H1 (cell line): ENCODE measurements around the gene SMAD7. TPM values are rescaled to one million over a fixed set of nuclear protein-coding genes. Genes with fewer than 3 reads are reported as not detected.

Experiments
- CTCF ChIA-PET: fragments of 300-600 bp; sonication (Branson Sonifier 250); formaldehyde crosslinking; loops from one replicate; lab custom pipeline; 2021; ENCODE audit not compliant: partially characterized antibody; lab: Charles Lee
- POLR2A ChIA-PET: fragments of 300-600 bp; sonication (Branson Sonifier 250); formaldehyde crosslinking; loops from one replicate; lab custom pipeline; 2021; ENCODE audit warnings: inconsistent platforms; ENCODE audit not compliant: partially characterized antibody; lab: Charles Lee
- DNase-seq, 2 experiments: peaks; one replicate each; pipeline versions ENCODE4 v3.0.0 to v3.0.0-alpha.2; 2010 to 2022; ENCODE audit warnings: low spot score in 2 of 2, low read depth in 1 of 2, mixed read lengths in 1 of 2
- FAIRE-seq: peaks from 2 replicates; lab custom pipeline; 2011; peaks lifted over from hg19 to GRCh38; lab: Jason Lieb, UNC
- H2AFZ ChIP-seq: 2 replicates; pipeline ENCODE4 v1.8.1; 2012; ENCODE audit warnings: low read length, inconsistent platforms
- H2AK5ac ChIP-seq: 2 replicates; pipeline ENCODE4 v1.6.1; 2013; ENCODE audit warnings: low read depth, low read length
- H2BK120ac ChIP-seq: replicated peaks from 2 replicates; pipeline ENCODE3; 2013; ENCODE audit warnings: low read depth, low read length, inconsistent platforms
- H2BK12ac ChIP-seq: 2 replicates; pipeline ENCODE4 v1.6.1; 2013; ENCODE audit warnings: low read depth, low read length
- H2BK15ac ChIP-seq: 2 replicates; pipeline ENCODE4 v1.6.1; 2013; ENCODE audit warnings: low read length
- H2BK20ac ChIP-seq: 2 replicates; pipeline ENCODE4 v1.6.1; 2013; ENCODE audit warnings: low read length
- H2BK5ac ChIP-seq: 2 replicates; pipeline ENCODE4 v1.6.1; 2013; ENCODE audit warnings: low read depth, low read length
- H3K14ac ChIP-seq: 2 replicates; pipeline ENCODE4 v1.6.1; 2013; ENCODE audit warnings: inconsistent platforms; ENCODE audit not compliant: insufficient read length
- H3K18ac ChIP-seq: 2 replicates; pipeline ENCODE4 v1.6.1; 2013; ENCODE audit warnings: low read length; ENCODE audit errors: extremely low read depth
- H3K23ac ChIP-seq: 2 replicates; pipeline ENCODE4 v1.6.1; 2013; ENCODE audit warnings: inconsistent platforms; ENCODE audit not compliant: insufficient read length
- H3K23me2 ChIP-seq: 2 replicates; pipeline ENCODE4 v1.6.1; 2013; ENCODE audit warnings: low read depth, low read length
- H3K27ac ChIP-seq: 2 replicates; pipeline ENCODE4 v1.6.1; 2011; ENCODE audit warnings: low read depth, low read length, inconsistent platforms
- H3K27me3 ChIP-seq, 4 experiments: replicated peaks in 1 of 4; 1 replicate in 1 of 4; 2 replicates in 3 of 4; pipeline versions ENCODE4 v1.6.1 to v1.8.1; 2011 to 2013; ENCODE audit warnings: low read length in 3 of 4, mild to moderate bottlenecking in 3 of 4, inconsistent platforms in 2 of 4, mixed read lengths in 2 of 4, moderate library complexity in 1 of 4; ENCODE audit not compliant: control insufficient read depth in 3 of 4, insufficient read depth in 3 of 4; ENCODE audit errors: extremely low read depth in 1 of 4
- H3K36me3 ChIP-seq, 4 experiments: 2 replicates each; pipeline versions ENCODE4 v1.6.1 to v1.8.1; 2011 to 2013; ENCODE audit warnings: mild to moderate bottlenecking in 4 of 4, low read length in 3 of 4, moderate library complexity in 2 of 4, control low read depth in 1 of 4, inconsistent platforms in 1 of 4; ENCODE audit not compliant: insufficient read depth in 4 of 4, control insufficient read depth in 2 of 4
- H3K4ac ChIP-seq: replicated peaks from 2 replicates; pipeline ENCODE3; 2013; ENCODE audit warnings: low read length, low read depth, mixed read lengths, inconsistent platforms; ENCODE audit not compliant: insufficient read length
- H3K4me1 ChIP-seq, 4 experiments: replicated peaks in 1 of 4; 1 replicate in 1 of 4; 2 replicates in 3 of 4; pipeline versions ENCODE4 v1.6.1 to v1.8.1; 2011 to 2013; ENCODE audit warnings: low read length in 3 of 4, inconsistent platforms in 2 of 4, mixed read lengths in 1 of 4; ENCODE audit not compliant: insufficient read depth in 4 of 4, control insufficient read depth in 3 of 4
- H3K4me2 ChIP-seq, 2 experiments: 2 replicates each; pipeline versions ENCODE4 v1.6.1 to v1.8.1; 2011 to 2013; ENCODE audit warnings: low read depth in 2 of 2, low read length in 2 of 2, control low read depth in 1 of 2, inconsistent platforms in 1 of 2, mild to moderate bottlenecking in 1 of 2; ENCODE audit not compliant: insufficient read depth in 1 of 2
- H3K4me3 ChIP-seq, 4 experiments: fragments of 200-600, 300-600 bp in 1 of 4; sonication (generic), shearing (Covaris generic), sonication (Bioruptor Twin) in 1 of 4; 2 replicates each; pipeline versions ENCODE4 v1.5.1 to v1.8.1; 2011 to 2016; ENCODE audit warnings: low read length in 4 of 4, low read depth in 3 of 4, control low read depth in 2 of 4, inconsistent platforms in 2 of 4, mild to moderate bottlenecking in 2 of 4, mixed read lengths in 1 of 4, moderate library complexity in 1 of 4; ENCODE audit not compliant: insufficient read depth in 2 of 4; ENCODE audit errors: extremely low read depth in 1 of 4
- H3K56ac ChIP-seq: replicated peaks from 2 replicates; pipeline ENCODE3; 2013; ENCODE audit warnings: low read depth, mild to moderate bottlenecking, mixed read lengths, low read length, inconsistent platforms; ENCODE audit not compliant: insufficient read length
- H3K79me1 ChIP-seq: 2 replicates; pipeline ENCODE4 v1.6.1; 2013; ENCODE audit warnings: low read depth, low read length, control low read depth
- H3K79me2 ChIP-seq, 2 experiments: 2 replicates each; pipeline versions ENCODE4 v1.6.1 to v1.8.1; 2012 to 2013; ENCODE audit warnings: low read length in 2 of 2, mild to moderate bottlenecking in 2 of 2, inconsistent platforms in 1 of 2; ENCODE audit not compliant: insufficient read depth in 2 of 2, control insufficient read depth in 1 of 2
- H3K9ac ChIP-seq, 4 experiments: replicated peaks in 1 of 4; 1 replicate in 1 of 4; 2 replicates in 3 of 4; pipeline versions ENCODE4 v1.6.1 to v1.8.1; 2011 to 2013; ENCODE audit warnings: low read depth in 3 of 4, low read length in 3 of 4, control low read depth in 2 of 4, mild to moderate bottlenecking in 2 of 4, moderate library complexity in 2 of 4, inconsistent platforms in 1 of 4; ENCODE audit errors: extremely low read depth in 1 of 4
- H3K9me3 ChIP-seq, 2 experiments: 2 replicates each; pipeline versions ENCODE4 v1.6.1 to v1.8.1; 2012 to 2013; ENCODE audit warnings: mild to moderate bottlenecking in 2 of 2, moderate library complexity in 2 of 2, control low read depth in 1 of 2, inconsistent platforms in 1 of 2, low read depth in 1 of 2, low read length in 1 of 2, mixed read lengths in 1 of 2; ENCODE audit not compliant: insufficient read depth in 2 of 2
- H4K20me1 ChIP-seq, 2 experiments: replicated peaks in 1 of 2; 2 replicates each; pipeline versions ENCODE3 to v1.8.1; 2011 to 2013; ENCODE audit warnings: inconsistent platforms in 2 of 2, low read length in 2 of 2, mild to moderate bottlenecking in 1 of 2; ENCODE audit not compliant: insufficient read depth in 2 of 2, control insufficient read depth in 1 of 2
- H4K5ac ChIP-seq: 2 replicates; pipeline ENCODE4 v1.6.1; 2013; ENCODE audit warnings: low read length, low read depth, mixed read lengths, inconsistent platforms; ENCODE audit not compliant: insufficient read length
- H4K8ac ChIP-seq: 2 replicates; pipeline ENCODE4 v1.8.0; 2013; ENCODE audit warnings: mild to moderate bottlenecking, moderate library complexity, low read length, inconsistent platforms; ENCODE audit not compliant: insufficient read depth; ENCODE audit errors: extremely low read depth
- H4K91ac ChIP-seq: replicated peaks from 2 replicates; pipeline ENCODE3; 2013; ENCODE audit warnings: low read length, mixed read lengths, inconsistent platforms; ENCODE audit not compliant: insufficient read length
- ASH2L ChIP-seq: fragments of 200-600, 300-600 bp; sonication (generic); IDR thresholded peaks from one replicate; pipeline ENCODE4 v1.7.1; 2017; ENCODE audit warnings: low read length
- BACH1 ChIP-seq: IDR thresholded peaks from 2 replicates; pipeline ENCODE4 v1.6.1; 2012; ENCODE audit warnings: low read length, improper control_type of control experiment
- BCL11A ChIP-seq, 2 experiments: IDR thresholded peaks; one replicate each; pipeline ENCODE4 v1.6.1; 2011; ENCODE audit warnings: low read depth in 2 of 2, low read length in 2 of 2, mild to moderate bottlenecking in 2 of 2
- BRCA1 ChIP-seq: IDR thresholded peaks from 2 replicates; pipeline ENCODE4 v1.6.1; 2012; ENCODE audit warnings: low read depth, low read length, improper control_type of control experiment
- CBX5 ChIP-seq: fragments of 300-800, 300-1000 bp; sonication (generic); IDR thresholded peaks from 2 replicates; pipeline ENCODE4 v1.7.1; 2016; ENCODE audit warnings: antibody characterized with exemption, low read length, low read depth
- CBX8 ChIP-seq: fragments of 300-800, 300-1000 bp; sonication (generic); IDR thresholded peaks from 2 replicates; pipeline ENCODE4 v1.7.1; 2016; ENCODE audit warnings: low read depth, low read length, borderline replicate concordance
- CHD1 ChIP-seq: IDR thresholded peaks from 2 replicates; pipeline ENCODE4 v1.6.1; 2012; ENCODE audit warnings: low read depth, low read length, improper control_type of control experiment
- EZH2 ChIP-seq: fragments of 200-600 bp; sonication (generic); IDR thresholded peaks from 2 replicates; pipeline ENCODE4 v1.7.1; 2012; ENCODE audit warnings: low read depth, mild to moderate bottlenecking, moderate library complexity, low read length, inconsistent platforms; ENCODE audit not compliant: severe bottlenecking
- HDAC6 ChIP-seq: IDR thresholded peaks from one replicate; pipeline ENCODE4 v1.7.1; 2012; ENCODE audit warnings: low read depth, mild to moderate bottlenecking, inconsistent platforms, low read length, moderate library complexity
- RAD21 ChIP-seq, 2 experiments: IDR thresholded peaks in 1 of 2; conservative IDR thresholded peaks in 1 of 2; 2 replicates each; pipeline ENCODE4 v1.6.1; 2011; ENCODE audit warnings: low read depth in 2 of 2, low read length in 2 of 2, improper control_type of control experiment in 1 of 2, inconsistent platforms in 1 of 2, mild to moderate bottlenecking in 1 of 2, moderate library complexity in 1 of 2
- SIN3A ChIP-seq, 2 experiments: IDR thresholded peaks in 1 of 2; conservative IDR thresholded peaks in 1 of 2; 2 replicates each; pipeline ENCODE4 v1.6.1; 2011 to 2012; ENCODE audit warnings: low read length in 2 of 2, improper control_type of control experiment in 1 of 2, low read depth in 1 of 2, mild to moderate bottlenecking in 1 of 2
- SP1 ChIP-seq: IDR thresholded peaks from 2 replicates; pipeline ENCODE4 v1.6.1; 2011; ENCODE audit warnings: low read depth, low read length
- SP2 ChIP-seq: IDR thresholded peaks from 2 replicates; pipeline ENCODE4 v1.6.1; 2012; ENCODE audit warnings: mild to moderate bottlenecking, low read length, inconsistent platforms
- SUZ12 ChIP-seq: fragments of 200-600 bp; sonication (generic); IDR thresholded peaks from 2 replicates; pipeline ENCODE4 v1.6.1; 2012; ENCODE audit warnings: mild to moderate bottlenecking, inconsistent platforms, low read length, moderate library complexity, mixed read lengths
- WGBS, 2 experiments: shearing (Covaris generic) in 1 of 2; methylation state at CpG; one replicate each; pipeline versions ENCODE4 v1.1.6 to v1.1.7; 2013 to 2015; ENCODE audit warnings: low lambda C conversion rate in 2 of 2, mixed read lengths in 2 of 2, inconsistent platforms in 1 of 2, low coverage in 1 of 2, missing lambda C conversion rate in 1 of 2; ENCODE audit not compliant: insufficient replicate concordance in 2 of 2, insufficient coverage in 1 of 2, insufficient read length in 1 of 2; ENCODE audit errors: extremely low coverage in 1 of 2, missing lambda C conversion rate in 1 of 2; 5-methylcytosine and 5-hydroxymethylcytosine counted together
- polyA plus RNA-seq, 7 experiments: library from polyadenylated mRNA; depleted of rRNA in 3 of 7; stranded (reverse) in 5 of 7; unstranded in 2 of 7; fragments of >200 nt in 5 of 7; fragments of 200-250 nt in 2 of 7; gene quantifications; 1 replicate in 5 of 7; 2 replicates in 1 of 7; 4 replicates in 1 of 7; pipeline versions ENCODE4 v1.2.1 to v1.2.3, GENCODE V29; 2011 to 2013; ENCODE audit warnings: missing spikeins in 2 of 7, mixed read lengths in 2 of 7
- total RNA-seq: library from RNA; stranded (reverse); fragmentation: NEBNext Ultra II Directional; extraction: Animal tissue kit (Norgen Biotek cat#: 25700); gene quantifications from 2 replicates; pipeline ENCODE4 v1.2.1, GENCODE V29; 2021

The SMAD7 gene
- total and polyA plus RNA-seq, 2 of the 8 experiments (the other 6 are each of a cell fraction or from before 2014, with no cell fraction given): 6.5 to 15.5 TPM

GRCh38 chr18:48928787-48929186 is 22.0 kb downstream of the SMAD7 start:
- Histone ChIP-seq H2BK12ac (peak overlapping the region; percentile 50; the same call in 1 of the 2 replicates), H3K27ac (no peak overlapping the region), H3K4me1 (peaks cover 22 to 59% (median 41%) of the 10 kb centered on the region in 4 experiments), H3K23me2 (no peaks in the 10 kb centered on the region), H2BK15ac (no peak overlapping the region), H3K4me2 (peak overlapping the region in 1 of 2 experiments; percentile 52; a peak in 2 of 4 replicates), H3K4ac (peak overlapping the region; percentile 58), H3K27me3 (no peaks in the 10 kb centered on the region; a peak in 1 of 7 replicates), H3K23ac (no peak overlapping the region), H2AK5ac (peak overlapping the region; percentile 69), H3K9me3 (no peaks in the 10 kb centered on the region), H4K5ac (no peak overlapping the region), H3K14ac (no peak overlapping the region), H4K20me1 (peaks cover 0 to 6% of the 10 kb centered on the region in 2 experiments), H3K18ac (no peak overlapping the region; the same call in 1 of the 2 replicates), H2BK120ac (peak overlapping the region; percentile 21), H3K9ac (no peak overlapping the region), H3K79me2 (peaks cover 4 to 83% of the 10 kb centered on the region in 2 experiments), H3K36me3 (no peaks in the 10 kb centered on the region), H4K91ac (no peak overlapping the region), H2AFZ (no peak overlapping the region), H2BK5ac (peak overlapping the region; percentile 35; the same call in 1 of the 2 replicates), H2BK20ac (no peak overlapping the region), H3K79me1 (peaks cover 18% of the 10 kb centered on the region), H3K4me3 (no peak overlapping the region), H3K56ac (no peak overlapping the region), H4K8ac (no peak overlapping the region; the same call in 1 of the 2 replicates)
- ChIA-PET CTCF (interaction anchor here (0.5 to 2.6 kb wide), 6 partner anchors 9 to 114 kb away, joined by 3 to 8 read pairs (median 4); no protein-coding TSS in a partner anchor), POLR2A (interaction anchor here (1.0 to 3.2 kb wide), 2 partner anchors 12 to 31 kb away, joined by 3 to 18 read pairs; no protein-coding TSS in a partner anchor)
- 67% methylated on average over 9 of the region's 9 CpGs; no CpG with 5 or more reads in 1 of the 2 experiments for WGBS, 2 experiments
- FAIRE-seq (no peak), DNase-seq (no peak)
- no peak for TF ChIP-seq CBX8
- no peak for TF ChIP-seq SP2
- no peak for TF ChIP-seq BRCA1
- no peak for TF ChIP-seq SIN3A (conservative IDR thresholded peaks at IDR 0.05 in 1 of 2, IDR thresholded peaks at IDR 0.05 in 1 of 2; ENCODE audit: low read depth in 1 of 2, low read length in 2 of 2)
- TF ChIP-seq RAD21 (IDR thresholded peaks at IDR 0.05 in 1 of 2, conservative IDR thresholded peaks at IDR 0.05 in 1 of 2; ENCODE audit: low read depth in 2 of 2, low read length in 2 of 2): no peak
- TF ChIP-seq SP1: no peak
- TF ChIP-seq SUZ12: no peak
- no peak for TF ChIP-seq ASH2L
- TF ChIP-seq CHD1: no peak
- no peak for TF ChIP-seq EZH2
- TF ChIP-seq BACH1: no peak
- no peak for TF ChIP-seq CBX5
- no peak for TF ChIP-seq HDAC6
- no peak for TF ChIP-seq BCL11A (IDR thresholded peaks at IDR 0.05; ENCODE audit: low read depth in 2 of 2, low read length in 2 of 2)
